ENCODE measurements around the gene YJEFN3.

- TF ChIP-seq, protein P1, sequence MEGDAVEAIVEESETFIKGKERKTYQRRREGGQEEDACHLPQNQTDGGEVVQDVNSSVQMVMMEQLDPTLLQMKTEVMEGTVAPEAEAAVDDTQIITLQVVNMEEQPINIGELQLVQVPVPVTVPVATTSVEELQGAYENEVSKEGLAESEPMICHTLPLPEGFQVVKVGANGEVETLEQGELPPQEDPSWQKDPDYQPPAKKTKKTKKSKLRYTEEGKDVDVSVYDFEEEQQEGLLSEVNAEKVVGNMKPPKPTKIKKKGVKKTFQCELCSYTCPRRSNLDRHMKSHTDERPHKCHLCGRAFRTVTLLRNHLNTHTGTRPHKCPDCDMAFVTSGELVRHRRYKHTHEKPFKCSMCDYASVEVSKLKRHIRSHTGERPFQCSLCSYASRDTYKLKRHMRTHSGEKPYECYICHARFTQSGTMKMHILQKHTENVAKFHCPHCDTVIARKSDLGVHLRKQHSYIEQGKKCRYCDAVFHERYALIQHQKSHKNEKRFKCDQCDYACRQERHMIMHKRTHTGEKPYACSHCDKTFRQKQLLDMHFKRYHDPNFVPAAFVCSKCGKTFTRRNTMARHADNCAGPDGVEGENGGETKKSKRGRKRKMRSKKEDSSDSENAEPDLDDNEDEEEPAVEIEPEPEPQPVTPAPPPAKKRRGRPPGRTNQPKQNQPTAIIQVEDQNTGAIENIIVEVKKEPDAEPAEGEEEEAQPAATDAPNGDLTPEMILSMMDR (IDR thresholded peaks at IDR 0.05): no peak
- no peak for TF ChIP-seq POLR2A (IDR thresholded peaks at IDR 0.05)
Measured at GRCh38 chr19:19540064-19540714, 11.5 kb downstream of the YJEFN3 start.

Data from body of pancreas (tissue), 4 donors.